Measurements from ENCODE around the gene SNTB2. TPM values are rescaled to one million over a fixed set of nuclear protein-coding genes. Genes with fewer than 3 reads are reported as not detected.
"Not testable (repeated sequence)": the region's sequence is repeated elsewhere in the genome, so short reads cannot be mapped to it uniquely, and the experiment has no call there.

The SNTB2 gene
- polyA plus RNA-seq, 10 donors, result 14.8 to 21.2 (median 17.7) TPM

- DNase-seq, result no peak
These were observed 38.2 kb downstream of the SNTB2 start for GRCh38 chr16:69225121-69225520.

GRCh38 chr16:69233124-69233523 is 46.2 kb downstream of the SNTB2 start:
- no peak for DNase-seq

DNA sequence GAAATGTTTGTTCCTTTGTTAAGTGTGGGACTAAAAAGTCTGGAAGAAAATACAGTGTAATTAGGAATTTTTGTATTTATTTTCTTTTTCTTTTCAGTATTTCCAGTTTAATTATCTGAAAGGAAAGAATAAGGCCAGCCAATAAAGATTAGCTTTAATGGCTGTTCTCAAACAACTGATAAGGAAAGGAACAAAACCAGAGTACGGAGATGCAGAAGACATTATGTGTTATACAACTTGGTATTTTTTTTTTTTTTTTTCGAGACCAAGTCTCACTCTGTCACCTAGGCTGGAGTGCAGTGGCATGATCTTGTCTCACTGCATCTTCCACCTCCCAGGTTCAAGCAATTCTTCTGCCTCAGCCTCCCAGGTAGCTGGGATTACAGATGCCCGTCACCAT is 47.5 kb downstream of the SNTB2 start:
- DNase-seq, result no peak

DNA sequence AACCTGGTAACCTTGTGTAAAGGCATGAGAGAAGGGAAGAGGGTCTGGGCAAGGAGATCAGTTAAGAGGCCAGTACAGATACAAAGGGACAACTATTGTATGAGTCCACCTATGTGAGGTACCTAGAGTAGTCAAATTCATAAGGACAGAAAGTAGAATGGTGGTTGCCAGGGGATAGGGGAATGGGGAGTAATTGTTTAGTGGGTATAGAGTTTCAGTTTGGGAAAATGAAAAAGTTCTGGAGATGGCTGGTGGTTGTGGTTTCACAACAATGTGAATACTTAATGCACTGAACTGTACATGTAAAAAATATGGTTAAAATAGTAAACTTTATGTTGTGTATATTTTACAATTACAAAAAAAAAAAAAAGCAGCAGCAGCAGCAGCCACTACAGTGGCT is 49.4 kb downstream of the SNTB2 start:
- no peak for DNase-seq

GRCh38 chr16:69237296-69237695 is 50.3 kb downstream of the SNTB2 start:
- no peak for DNase-seq

- DNase-seq, result peak in 2 of 3 donors; percentile 22 to 33
These were observed 52.9 kb downstream of the SNTB2 start for GRCh38 chr16:69239851-69240250.

- peak in 2 of 3 donors; percentile 31 to 32 for DNase-seq
These were observed 53.4 kb downstream of the SNTB2 start for GRCh38 chr16:69240331-69240730.

DNA sequence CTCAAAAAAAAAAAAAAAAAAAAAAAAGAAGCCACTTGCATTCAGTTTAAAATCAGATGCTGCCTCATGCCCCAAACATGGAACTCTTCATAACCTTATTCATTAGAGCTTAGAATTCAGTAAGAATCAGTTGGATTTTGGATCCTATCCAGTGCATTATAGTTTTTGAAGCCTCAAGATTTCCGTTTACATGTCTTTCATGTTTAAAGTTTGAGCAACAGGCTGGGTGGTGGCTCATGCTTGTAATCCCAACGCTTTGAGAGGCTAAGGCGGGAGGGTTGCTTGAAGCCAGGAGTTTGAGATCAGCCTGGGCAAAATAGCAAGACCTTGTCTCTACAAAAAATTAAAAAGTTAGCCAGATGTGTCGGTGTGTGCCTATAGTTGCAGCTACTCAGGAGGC is 55.0 kb downstream of the SNTB2 start:
- DNase-seq, result peak; percentile 12 to 38 (median 27)

DNA sequence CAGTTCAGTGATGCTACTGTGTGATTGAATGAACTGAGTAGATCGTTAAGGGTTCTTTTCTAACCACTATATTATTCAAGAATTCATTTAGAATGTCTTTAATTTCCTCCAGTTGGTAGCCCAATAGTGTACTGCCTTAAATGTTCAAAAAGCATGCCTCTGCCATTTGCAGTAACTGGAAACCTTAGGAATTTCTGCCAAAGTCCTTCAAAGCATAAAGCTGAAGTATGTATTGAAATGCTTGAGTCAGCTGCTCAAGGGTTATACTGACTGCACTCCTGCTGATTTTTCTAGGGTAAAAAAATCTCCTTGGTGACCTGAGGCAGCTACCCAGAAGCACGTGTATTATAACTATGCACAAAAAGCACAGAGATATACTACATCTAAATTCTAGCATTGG is 56.5 kb downstream of the SNTB2 start:
- DNase-seq, result peak; percentile 47 to 69 (median 66)

DNA sequence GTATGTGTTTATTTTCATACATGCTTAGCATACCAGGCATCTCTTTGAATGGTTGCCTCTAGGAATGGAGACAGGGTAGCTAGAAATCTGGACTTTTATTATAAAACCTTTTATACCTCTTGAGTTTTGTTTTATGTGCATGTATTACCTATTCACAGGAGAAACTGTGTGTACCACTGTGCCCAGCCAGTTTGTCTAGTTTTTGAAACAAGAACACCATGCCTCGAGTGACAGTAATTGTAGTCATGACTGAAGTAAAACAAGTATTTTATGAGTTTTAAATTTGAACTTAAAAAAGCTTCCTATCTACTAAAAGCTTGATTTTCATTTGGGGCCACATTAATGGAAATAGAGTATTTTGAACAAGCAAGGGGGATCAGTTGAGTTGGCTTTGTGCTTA is 57.4 kb downstream of the SNTB2 start:
- DNase-seq, result no peak

DNA sequence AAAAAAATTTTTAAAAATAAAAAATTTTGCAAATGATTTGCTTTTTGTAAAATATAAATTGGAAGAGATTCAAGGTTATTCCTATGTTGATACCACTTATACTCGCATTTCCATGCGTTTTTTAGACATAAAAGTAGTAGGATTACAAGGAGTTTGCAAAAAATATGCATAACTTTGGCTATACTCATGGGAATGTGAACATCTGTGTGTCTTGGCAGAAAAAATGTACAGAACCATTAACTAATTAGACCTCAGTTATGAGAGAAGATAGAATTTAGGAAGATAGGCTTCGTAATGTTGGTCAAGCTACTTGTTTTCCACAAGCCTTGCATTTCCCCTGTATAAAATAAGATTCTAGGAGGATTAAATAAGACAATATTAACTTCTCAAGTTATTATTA is 63.1 kb downstream of the SNTB2 start:
- peak; percentile 56 to 84 (median 63) for DNase-seq

DNA sequence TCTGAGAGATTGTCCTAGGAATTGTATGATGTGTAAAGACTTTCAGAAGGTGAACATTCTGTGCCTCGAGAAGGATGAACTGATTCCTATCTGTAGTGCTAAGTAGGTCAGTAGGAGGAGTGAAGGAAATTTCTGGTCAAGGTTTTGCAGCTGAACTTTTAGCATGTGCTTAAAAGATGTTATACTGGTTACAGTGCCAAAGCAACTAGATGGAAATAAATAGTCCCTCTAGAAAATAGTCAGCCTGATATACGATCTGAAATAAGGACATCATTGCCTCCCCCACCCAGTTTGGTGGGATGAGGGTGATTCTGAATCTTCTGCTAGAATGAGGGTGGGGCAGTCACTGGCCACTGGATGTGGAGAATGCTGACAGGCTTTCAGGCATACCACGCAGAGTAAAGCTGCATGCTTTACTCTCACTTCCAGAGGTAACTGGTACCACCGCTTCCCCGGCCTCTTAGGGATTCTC is 66.9 kb downstream of the SNTB2 start:
- DNase-seq, result peak; percentile 67 to 91 (median 71)

DNA sequence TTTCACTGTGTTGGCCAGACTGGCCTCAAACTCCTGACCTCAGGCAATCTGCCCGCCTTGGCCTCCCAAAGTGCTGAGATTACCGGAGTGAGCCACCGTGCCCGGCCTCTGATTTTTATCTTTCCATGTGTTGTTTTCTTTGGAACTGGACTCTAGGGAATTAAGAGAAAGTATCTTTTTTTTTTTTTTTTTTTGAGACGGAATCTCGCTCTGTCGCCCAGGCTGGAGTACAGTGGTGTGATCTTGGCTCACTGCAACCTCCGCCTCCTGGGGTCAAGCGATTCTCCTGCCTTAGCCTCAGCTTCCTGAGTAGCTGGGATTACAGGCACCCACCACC is 72.4 kb downstream of the SNTB2 start:
- not testable (repeated sequence) for DNase-seq

- no peak for DNase-seq
These were observed 73.1 kb downstream of the SNTB2 start for GRCh38 chr16:69260019-69260418.

DNA sequence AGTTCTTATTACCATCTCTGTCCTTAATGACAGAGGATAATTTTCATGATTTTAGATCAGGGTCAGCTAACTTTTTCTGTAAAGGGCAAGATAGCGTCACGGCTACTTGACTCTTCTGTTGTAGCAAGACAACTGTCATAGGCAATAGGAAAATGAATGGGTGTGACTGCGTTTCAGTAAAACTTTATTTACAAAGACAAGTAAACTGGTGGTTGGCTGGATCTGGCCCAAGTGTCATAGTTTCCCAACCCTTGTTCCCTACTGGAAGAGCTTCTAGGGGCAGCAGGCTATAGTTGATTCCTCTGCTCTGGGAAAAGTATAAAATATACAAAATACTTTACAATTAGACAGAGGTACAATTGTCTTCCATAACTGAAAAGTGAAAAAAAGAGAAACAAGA is 73.5 kb downstream of the SNTB2 start:
- DNase-seq, result no peak

DNA sequence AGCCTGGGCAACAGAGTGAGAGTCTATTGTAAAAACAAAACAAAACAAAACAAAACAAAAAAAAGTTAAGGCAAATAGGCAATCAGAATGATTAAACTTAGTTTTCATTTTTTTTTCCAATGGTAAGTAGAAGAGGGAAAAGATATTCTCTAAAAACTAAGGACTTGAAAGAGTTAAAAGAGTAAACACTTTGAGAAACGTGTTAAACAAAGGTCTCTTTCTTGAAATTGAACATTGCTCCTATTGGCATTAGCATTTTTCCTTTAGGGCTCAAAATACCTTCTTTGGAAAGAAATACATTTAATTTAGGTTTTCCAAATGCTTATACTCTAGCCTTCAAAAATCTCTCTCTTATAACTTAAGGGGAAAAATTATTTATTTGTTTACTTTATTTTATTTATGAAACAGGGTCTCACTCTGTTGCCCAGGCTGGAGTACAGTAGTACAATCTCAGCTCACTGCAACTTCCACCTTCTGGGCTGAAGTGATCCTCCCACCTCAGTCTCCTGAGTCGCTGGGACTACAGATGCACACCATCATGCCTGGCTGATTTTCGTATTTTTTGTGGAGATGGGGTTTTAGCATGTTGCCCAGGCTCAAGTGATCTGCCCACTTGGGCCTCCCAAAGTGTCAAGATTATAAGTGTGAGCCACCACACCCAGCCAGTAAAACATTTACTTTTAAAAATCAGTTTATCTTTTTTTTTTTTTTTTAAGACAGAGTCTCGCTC is 79.5 kb downstream of the SNTB2 start:
- no peak for DNase-seq

GRCh38 chr16:69267633-69268032 is 80.7 kb downstream of the SNTB2 start:
- DNase-seq, result no peak

GRCh38 chr16:69270395-69270794 is 83.4 kb downstream of the SNTB2 start:
- no peak for DNase-seq

DNA sequence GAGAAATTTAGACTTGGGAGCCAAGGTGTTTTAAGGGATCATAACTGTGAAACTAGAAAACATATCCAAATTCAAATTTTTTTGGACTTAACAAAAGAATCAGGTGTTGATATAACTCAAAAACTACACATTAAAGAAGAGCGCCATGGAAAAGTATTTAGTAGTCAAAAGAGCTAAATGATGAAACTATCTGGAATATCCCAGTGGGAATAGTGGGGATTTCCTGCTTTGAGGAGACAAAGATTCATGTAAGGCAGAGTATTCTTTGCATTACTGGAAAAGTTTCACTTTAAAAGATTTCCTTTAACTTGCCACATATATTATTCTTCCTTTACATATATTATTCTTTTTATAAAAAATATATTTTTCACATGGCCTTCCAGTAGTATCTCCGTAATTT is 83.9 kb downstream of the SNTB2 start:
- peak in 1 of 3 donors; percentile 43 for DNase-seq

DNA sequence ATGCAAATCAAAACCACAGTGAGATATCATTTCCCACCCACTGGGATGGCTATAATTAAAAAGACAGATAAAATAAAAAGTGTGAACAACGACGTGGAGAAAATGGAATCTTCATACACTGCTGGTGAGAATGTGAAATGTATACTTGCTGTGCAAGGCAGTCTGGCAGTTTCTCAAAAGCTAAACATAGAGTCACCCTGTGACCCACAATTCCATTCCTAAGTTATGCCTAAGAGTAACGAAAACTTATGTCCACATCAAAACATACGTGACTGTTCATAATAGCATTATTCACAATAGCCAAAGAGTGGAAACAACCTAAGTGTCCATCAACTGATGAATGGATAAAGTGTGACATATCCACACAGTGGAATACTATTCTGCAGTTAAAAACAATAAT is 86.0 kb downstream of the SNTB2 start:
- DNase-seq, result peak in 1 of 3 donors; percentile 38

DNA sequence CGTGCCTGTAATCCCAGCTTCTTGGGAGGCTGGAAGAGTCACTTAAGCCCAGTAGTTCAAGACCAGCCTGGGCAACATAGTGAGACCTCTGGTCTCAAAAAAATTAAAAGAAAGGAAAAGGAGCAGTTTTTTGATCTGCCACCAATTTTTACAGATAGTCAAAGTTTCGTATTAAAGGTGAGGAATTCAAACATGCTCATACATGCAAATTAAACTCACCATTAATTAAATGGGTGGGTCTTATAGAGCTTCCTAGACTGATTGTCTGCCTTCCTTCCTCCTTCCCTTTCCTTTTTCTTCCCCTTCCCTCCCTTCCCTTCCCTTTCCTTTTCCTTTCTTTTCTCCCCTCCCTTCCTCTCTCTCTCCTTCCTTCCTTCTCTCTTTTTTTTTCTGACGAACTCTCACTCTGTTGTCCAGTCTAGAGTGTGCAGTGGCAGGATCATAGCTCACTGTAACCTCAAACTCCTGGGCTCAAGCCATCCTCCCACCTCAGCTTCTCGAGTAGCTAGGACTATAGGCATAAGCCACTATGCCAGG is 87.8 kb downstream of the SNTB2 start:
- no peak for DNase-seq

GRCh38 chr16:69276148-69277115 is 89.5 kb downstream of the SNTB2 start:
- peak; percentile 94 to 98 (median 96) for DNase-seq

- peak in 2 of 3 donors; percentile 39 to 58 for DNase-seq
These were observed 90.4 kb downstream of the SNTB2 start for GRCh38 chr16:69277413-69277812.
